ENCODE results near the gene LCE2D. TPM values are rescaled to one million over a fixed set of nuclear protein-coding genes. Genes with fewer than 3 reads are reported as not detected.

The LCE2D gene
- polyA plus RNA-seq, 1 donor (not counting 4 experiments of a cell fraction or from before 2014, with no cell fraction given), result not detected

DNA sequence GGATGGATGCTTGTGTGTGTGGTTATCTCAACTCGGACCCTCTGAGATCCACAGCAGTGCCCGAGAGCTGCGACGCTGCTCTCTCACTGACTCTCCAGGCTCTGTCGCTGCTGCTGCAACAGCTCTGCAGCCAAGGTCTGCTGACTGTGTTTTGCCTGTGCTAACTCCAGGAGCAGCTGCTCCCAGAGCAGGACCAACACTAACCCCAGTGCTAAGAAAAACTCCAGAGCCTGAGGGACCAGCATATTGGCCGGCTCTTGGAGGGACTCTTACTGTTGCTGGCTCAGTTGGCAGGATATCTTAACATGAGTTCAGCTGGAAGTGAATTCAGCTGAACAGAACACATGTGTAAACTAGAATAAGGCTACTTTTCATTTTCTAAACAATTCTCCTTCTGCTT is 16.3 kb downstream of the LCE2D start:
- DNase-seq (ENCODE audit: low read depth, low spot score) (no peak), FAIRE-seq (no peak)
- Histone ChIP-seq H3K27me3 (ENCODE audit: control insufficient read depth, extremely low read depth, insufficient read depth, low read length) (peaks cover 17% of the 10 kb centered on the region), H3K9ac (ENCODE audit: control insufficient read depth, extremely low read depth, insufficient read depth, low read length) (no peak overlapping the region), H3K4me1 (ENCODE audit: control insufficient read depth, extremely low read depth, insufficient read depth, low read length) (no peaks in the 10 kb centered on the region), H4K20me1 (ENCODE audit: control insufficient read depth, extremely low read depth, insufficient read depth, low read length) (no peaks in the 10 kb centered on the region), H3K79me2 (ENCODE audit: control insufficient read depth, insufficient read depth, low read length) (no peaks in the 10 kb centered on the region), H2AFZ (ENCODE audit: control insufficient read depth, low read length) (no peak overlapping the region), H3K4me3 (ENCODE audit: control insufficient read depth in 2 of 3, extremely low read depth in 1 of 3, insufficient read depth in 2 of 3, low read depth in 1 of 3, low read length in 3 of 3) (no peak overlapping the region), H3K36me3 (ENCODE audit: control insufficient read depth in 2 of 2, extremely low read depth in 1 of 2, insufficient read depth in 2 of 2, low read length in 2 of 2) (no peaks in the 10 kb centered on the region), H3K27ac (ENCODE audit: control insufficient read depth, insufficient read depth, low read length) (no peak overlapping the region), H3K9me1 (ENCODE audit: control insufficient read depth, extremely low read depth, insufficient read depth, low read length) (no peaks in the 10 kb centered on the region), H3K9me3 (ENCODE audit: control insufficient read depth, low read depth, low read length) (no peaks in the 10 kb centered on the region), H3K4me2 (ENCODE audit: control insufficient read depth, extremely low read depth, insufficient read depth, low read depth, low read length) (no peak overlapping the region)
- no peak for TF ChIP-seq EZH2 (IDR thresholded peaks at IDR 0.05; ENCODE audit: low read length)
- TF ChIP-seq, protein P1, sequence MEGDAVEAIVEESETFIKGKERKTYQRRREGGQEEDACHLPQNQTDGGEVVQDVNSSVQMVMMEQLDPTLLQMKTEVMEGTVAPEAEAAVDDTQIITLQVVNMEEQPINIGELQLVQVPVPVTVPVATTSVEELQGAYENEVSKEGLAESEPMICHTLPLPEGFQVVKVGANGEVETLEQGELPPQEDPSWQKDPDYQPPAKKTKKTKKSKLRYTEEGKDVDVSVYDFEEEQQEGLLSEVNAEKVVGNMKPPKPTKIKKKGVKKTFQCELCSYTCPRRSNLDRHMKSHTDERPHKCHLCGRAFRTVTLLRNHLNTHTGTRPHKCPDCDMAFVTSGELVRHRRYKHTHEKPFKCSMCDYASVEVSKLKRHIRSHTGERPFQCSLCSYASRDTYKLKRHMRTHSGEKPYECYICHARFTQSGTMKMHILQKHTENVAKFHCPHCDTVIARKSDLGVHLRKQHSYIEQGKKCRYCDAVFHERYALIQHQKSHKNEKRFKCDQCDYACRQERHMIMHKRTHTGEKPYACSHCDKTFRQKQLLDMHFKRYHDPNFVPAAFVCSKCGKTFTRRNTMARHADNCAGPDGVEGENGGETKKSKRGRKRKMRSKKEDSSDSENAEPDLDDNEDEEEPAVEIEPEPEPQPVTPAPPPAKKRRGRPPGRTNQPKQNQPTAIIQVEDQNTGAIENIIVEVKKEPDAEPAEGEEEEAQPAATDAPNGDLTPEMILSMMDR (optimal IDR thresholded peaks at IDR 0.05 in 1 of 3, IDR thresholded peaks at IDR 0.05 in 1 of 3, conservative IDR thresholded peaks at IDR 0.05 in 1 of 3; ENCODE audit: extremely low read depth in 1 of 3, insufficient read depth in 2 of 3, low read length in 3 of 3), result no peak
- dilution Hi-C loops (cut with MboI; ENCODE audit: extremely low pct_ligation_motif_present, low sequenced_read_pairs), result no loop called here

DNA sequence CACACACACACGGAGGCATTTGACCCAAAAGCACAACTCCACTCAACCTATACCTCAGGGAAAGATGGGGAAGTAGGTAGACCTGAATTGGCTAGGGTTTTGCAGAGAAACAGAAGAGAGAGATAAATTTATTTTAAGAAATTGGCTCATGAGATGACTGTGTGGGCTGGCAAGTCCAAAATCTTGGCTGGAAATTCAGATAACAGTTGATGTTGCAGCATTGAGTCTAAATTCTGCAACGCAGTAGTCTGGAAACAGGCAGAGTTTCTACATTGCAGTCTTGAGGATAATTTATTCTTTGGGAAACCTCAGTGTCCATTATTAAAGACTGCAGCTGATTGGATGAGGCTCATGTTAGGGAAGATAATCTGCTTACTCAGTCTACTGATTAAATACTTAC is 18.4 kb downstream of the LCE2D start:
- no peaks in the 10 kb centered on the region for H3K36me3 ChIP-seq (ENCODE audit: control insufficient read depth in 2 of 2, extremely low read depth in 1 of 2, insufficient read depth in 2 of 2, low read length in 2 of 2)
- FAIRE-seq, result no peak
- no peak overlapping the region for H3K9ac ChIP-seq (ENCODE audit: control insufficient read depth, extremely low read depth, insufficient read depth, low read length)
- no peaks in the 10 kb centered on the region for H3K9me1 ChIP-seq (ENCODE audit: control insufficient read depth, extremely low read depth, insufficient read depth, low read length)
- H3K4me2 ChIP-seq (ENCODE audit: control insufficient read depth, extremely low read depth, insufficient read depth, low read depth, low read length), result no peak overlapping the region
- H3K4me3 ChIP-seq (ENCODE audit: control insufficient read depth in 2 of 3, extremely low read depth in 1 of 3, insufficient read depth in 2 of 3, low read depth in 1 of 3, low read length in 3 of 3), result no peak overlapping the region
- H3K9me3 ChIP-seq (ENCODE audit: control insufficient read depth, low read depth, low read length), result no peaks in the 10 kb centered on the region
- H3K27ac ChIP-seq (ENCODE audit: control insufficient read depth, insufficient read depth, low read length), result no peak overlapping the region
- no peaks in the 10 kb centered on the region for H4K20me1 ChIP-seq (ENCODE audit: control insufficient read depth, extremely low read depth, insufficient read depth, low read length)
- no peaks in the 10 kb centered on the region for H3K79me2 ChIP-seq (ENCODE audit: control insufficient read depth, insufficient read depth, low read length)
- no peak for DNase-seq (ENCODE audit: low read depth, low spot score)
- TF ChIP-seq EZH2 (IDR thresholded peaks at IDR 0.05; ENCODE audit: low read length), result no peak
- TF ChIP-seq, protein P1 (optimal IDR thresholded peaks at IDR 0.05 in 1 of 3, IDR thresholded peaks at IDR 0.05 in 1 of 3, conservative IDR thresholded peaks at IDR 0.05 in 1 of 3; ENCODE audit: extremely low read depth in 1 of 3, insufficient read depth in 2 of 3, low read length in 3 of 3), result no peak
- H2AFZ ChIP-seq (ENCODE audit: control insufficient read depth, low read length), result no peak overlapping the region
- peaks cover 17% of the 10 kb centered on the region for H3K27me3 ChIP-seq (ENCODE audit: control insufficient read depth, extremely low read depth, insufficient read depth, low read length)
- H3K4me1 ChIP-seq (ENCODE audit: control insufficient read depth, extremely low read depth, insufficient read depth, low read length), result no peaks in the 10 kb centered on the region
- dilution Hi-C loops (cut with MboI; ENCODE audit: extremely low pct_ligation_motif_present, low sequenced_read_pairs), result no loop called here

All from keratinocyte (primary cell).